GM04504 (cell line): ENCODE results near the gene GRHL1.

Source experiments
- DNase-seq: peaks from one replicate; pipeline ENCODE4 v3.0.0-alpha.2; 2012; ENCODE audit warnings: low read depth

The GRHL1 gene

DNA sequence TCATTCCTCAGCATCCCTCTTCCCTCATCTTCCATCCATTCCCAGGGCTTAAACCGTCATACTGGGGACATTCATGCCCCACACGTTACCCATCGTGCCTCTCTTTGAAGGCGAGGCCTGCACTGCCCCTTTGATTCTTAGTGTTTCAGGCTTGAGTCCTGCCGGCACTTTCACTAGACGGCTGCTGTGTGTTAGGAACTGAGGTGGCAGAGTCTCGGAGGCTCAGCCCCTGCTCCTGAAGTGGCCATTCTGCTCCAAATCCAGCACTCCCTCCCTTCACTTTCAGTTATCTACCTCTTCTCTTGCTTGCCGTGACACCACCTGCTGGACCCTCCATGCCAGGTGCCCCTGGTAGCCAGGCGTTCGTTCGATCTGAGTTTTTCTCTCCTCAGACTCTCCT, 43.0 kb downstream of the GRHL1 start:
- DNase-seq: no peak

GRCh38 chr2:9995059-9995458, 43.6 kb downstream of the GRHL1 start:
- no peak for DNase-seq

DNA sequence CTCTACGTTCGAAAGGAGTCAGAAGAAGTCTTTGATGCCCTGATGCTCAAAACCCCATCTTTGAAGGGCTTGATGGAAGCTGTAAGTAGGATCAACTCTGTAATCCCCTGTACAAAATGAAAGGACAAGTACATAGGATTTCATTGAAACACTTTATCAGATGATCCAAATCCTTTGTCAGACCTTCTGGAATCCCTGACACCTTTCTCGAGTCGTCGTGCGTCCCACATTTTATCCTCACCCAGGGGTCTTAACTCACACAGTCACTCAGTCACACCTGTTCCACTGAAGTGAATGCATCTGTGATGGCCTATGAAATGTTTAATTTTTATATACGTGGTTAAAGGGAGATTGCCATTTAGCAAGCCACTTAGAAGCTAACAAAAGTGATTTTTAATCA, 44.8 kb downstream of the GRHL1 start:
- DNase-seq: no peak

- DNase-seq: no peak
Observed at GRCh38 chr2:9997936-9998335, 46.4 kb downstream of the GRHL1 start.

DNA sequence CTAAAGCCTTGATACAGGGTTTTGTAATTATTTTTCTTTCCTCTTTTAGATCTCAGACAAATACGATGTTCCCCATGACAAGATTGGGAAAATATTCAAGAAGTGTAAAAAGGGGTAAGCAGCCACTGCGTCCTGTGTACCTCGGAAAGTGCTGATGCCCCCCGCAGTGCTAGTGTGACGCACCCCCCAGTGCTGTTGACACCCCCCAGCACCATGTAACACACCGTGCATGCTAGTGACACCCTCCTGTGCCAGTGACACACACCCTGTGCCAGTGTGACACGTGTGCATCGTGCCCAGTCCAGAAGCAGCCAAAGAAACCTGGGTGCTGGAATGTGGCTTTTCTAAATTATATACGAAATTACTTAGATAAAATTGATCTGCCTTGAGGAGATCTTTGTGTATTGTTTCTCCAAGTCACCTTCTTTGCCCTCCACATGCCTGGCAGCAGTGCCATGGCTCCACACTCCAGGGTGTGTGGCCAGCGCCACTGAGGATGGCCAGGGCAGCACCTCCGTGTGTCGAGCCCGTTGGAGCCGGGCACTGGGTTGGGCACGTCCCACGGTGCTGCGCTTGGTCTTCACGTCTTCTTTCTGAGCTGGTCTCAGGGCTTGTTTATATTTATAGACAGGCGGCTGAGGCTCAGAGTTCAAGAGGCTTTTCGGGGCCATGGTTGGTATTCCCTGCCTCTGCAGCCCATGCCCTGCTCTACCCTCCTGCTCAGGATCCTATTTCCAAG, 47.6 kb downstream of the GRHL1 start:
- DNase-seq: no peak

GRCh38 chr2:9999693-10000092, 48.2 kb downstream of the GRHL1 start:
- no peak for DNase-seq

DNA sequence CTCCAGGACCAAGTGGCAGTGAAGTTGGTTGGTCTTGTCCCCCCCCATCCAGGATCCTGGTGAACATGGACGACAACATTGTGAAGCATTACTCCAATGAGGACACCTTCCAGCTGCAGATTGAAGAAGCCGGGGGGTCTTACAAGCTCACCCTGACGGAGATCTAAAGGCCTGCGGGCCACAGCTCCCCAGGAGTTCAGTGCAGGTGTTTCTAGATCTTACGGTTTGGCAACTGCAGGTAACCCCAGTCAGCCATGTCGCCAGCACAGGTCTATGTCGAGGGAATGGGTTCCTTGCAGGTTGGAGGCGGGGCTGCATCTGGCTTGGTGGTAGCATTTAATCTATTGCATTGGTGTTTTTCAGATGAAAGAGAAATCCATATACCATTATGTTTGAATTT, 49.0 kb downstream of the GRHL1 start:
- no peak for DNase-seq

GRCh38 chr2:10001586-10001985, 50.1 kb downstream of the GRHL1 start:
- DNase-seq: no peak

DNA sequence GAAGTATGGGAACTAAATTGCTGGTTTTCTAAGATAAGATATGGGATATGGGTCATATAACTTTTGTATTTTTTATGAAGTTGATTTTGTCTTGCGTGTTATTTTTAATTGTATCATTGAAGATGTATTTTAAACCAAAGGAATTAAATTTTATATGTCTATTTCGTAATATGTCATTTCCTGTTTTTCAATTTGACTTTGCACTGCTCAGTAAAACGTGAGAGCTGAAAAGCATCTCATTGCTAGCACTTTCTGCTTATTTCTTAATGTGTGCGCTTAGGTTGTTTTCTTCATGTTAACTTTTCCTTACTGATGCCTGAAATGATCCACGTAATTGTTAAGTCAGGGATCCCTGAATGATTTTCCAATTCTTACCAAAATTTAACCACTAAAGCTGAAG, 50.6 kb downstream of the GRHL1 start:
- DNase-seq: no peak

DNA sequence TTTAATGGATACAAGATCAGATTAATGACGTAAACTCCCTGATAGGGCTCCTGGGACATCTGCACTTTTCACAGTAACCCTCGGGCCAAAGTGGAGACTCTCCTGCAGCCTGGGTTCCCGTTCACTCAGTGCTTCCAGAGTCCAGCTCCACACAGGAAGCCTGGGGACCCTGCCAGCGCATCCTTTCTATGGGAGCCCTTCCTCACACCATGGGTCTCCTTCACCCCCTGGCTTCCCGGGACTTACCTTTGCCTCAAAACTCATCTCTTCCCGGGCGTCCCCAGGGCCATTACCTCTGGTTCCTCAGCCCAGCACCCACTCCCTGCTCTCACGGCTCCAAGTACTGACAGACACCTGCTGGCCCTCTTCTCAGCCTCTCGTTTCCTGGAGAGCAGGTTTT, 51.2 kb downstream of the GRHL1 start:
- DNase-seq: no peak

- no peak for DNase-seq
Observed at GRCh38 chr2:10003206-10004125, 52.0 kb downstream of the GRHL1 start.

GRCh38 chr2:10004401-10004800, 52.9 kb downstream of the GRHL1 start:
- no peak for DNase-seq

GRCh38 chr2:10004836-10005235, 53.3 kb downstream of the GRHL1 start:
- no peak for DNase-seq

- DNase-seq: no peak
Observed at GRCh38 chr2:10005461-10006235, 54.2 kb downstream of the GRHL1 start.

DNA sequence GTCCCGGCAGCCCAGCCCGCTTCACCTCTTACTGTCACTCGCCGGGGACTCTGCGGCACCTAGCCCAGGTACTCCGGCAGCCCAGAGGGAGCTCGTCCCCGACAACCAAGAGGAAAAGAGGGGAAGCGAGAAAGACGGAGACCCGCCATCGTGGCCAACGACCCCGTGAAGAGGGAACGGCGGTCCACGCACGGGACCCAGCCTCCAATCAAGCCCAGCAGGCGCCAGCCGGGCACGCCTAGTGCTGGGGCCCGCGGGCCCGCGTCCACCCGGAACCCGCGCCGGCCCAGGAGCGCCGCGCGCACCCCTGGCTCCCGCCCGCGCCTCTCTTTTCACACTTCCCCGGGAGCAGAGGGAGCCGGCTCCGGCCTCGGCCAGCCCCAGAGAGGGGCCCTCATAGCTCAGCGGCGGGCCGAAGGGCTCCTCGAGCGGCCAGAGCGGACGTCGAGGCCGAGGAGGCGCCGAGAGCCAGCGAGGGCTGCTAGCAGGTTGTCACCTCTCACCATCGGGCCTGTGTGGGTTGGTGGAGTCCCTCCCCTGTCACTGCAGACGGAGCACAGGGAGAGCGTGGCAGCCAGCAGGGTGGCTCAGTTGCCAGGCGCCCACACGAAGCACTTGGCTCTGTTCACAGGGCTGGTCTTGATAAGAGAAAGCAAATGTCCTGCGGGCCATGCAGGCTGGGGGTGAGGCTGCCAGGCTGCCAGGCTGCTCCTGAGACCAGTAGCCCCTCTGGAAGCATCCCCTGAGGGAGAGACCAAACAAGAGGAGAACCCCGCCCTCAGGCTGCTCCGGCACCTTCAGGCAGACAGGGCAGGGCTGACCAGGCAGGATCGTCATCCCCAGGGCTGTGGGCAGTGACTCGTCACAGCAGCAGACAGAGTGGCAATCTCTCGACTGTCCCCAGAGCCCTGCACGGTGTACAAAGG, 55.0 kb downstream of the GRHL1 start:
- no peak for DNase-seq

- no peak for DNase-seq
Observed at GRCh38 chr2:10007435-10007834, 55.9 kb downstream of the GRHL1 start.

GRCh38 chr2:10007921-10008808, 56.7 kb downstream of the GRHL1 start:
- DNase-seq: no peak

GRCh38 chr2:10008809-10009176, 57.3 kb downstream of the GRHL1 start:
- no peak for DNase-seq

DNA sequence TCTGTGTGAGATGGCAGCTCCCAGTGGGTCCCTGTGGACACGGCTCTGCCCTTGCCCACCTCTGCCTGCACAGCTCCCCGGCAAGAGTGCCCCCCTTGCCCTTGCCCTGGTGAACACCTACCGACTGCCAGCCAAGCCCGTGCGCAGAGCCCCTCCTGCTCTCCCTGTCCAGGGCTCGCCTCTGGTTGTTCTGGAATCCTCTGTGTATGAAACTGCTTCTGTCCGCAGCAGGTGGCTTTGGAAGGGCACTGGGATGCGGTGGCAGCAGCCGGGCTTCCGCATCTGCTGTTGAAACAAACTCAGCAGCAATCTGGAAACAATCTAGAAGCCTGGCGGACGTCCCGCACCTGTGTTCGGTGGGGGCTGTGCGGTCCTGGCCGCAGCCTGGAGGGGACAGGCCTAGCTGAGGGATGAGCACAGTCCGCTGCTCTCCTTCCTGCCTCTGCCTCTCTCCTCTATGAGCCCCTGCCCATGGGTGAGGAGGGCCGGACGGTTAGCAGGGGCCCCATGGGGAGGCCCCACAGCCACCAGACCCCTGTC, 57.8 kb downstream of the GRHL1 start:
- DNase-seq: no peak
